ENCODE measurements around the gene RNU6-1. TPM values are rescaled to one million over a fixed set of nuclear protein-coding genes. Genes with fewer than 3 reads are reported as not detected.

RNU6-1 gene
- total RNA-seq, 1 experiment from 2014 or later: not detected

- intact Hi-C loops (cut with micrococcal nuclease): no loop called here
- ChIA-PET CTCF (no interaction called here), RAD21 (ENCODE audit: low non-redundant PET in 1 of 2, low total read pairs in 2 of 2, uncharacterized antibody in 2 of 2, unreplicated experiment in 2 of 2) (no interaction called here), POLR2A (no interaction called here)
- H3K4me1 ChIP-seq (ENCODE audit: control insufficient read depth in 1 of 2, insufficient read depth in 2 of 2, low read length in 2 of 2): no peaks in the 10 kb centered on the region
- ATAC-seq (no peak), DNase-seq (ENCODE audit: low read depth, low spot score) (no peak)
- H2AFZ ChIP-seq (ENCODE audit: low read depth, low read length, poor library complexity, severe bottlenecking): no peak overlapping the region
- H3K9me2 ChIP-seq (ENCODE audit: insufficient read depth): no peaks in the 10 kb centered on the region
- H3K27me3 ChIP-seq (ENCODE audit: insufficient read depth, low read length): no peaks in the 10 kb centered on the region
- no peak overlapping the region for H3K4me3 ChIP-seq (replicated peaks in 1 of 2; ENCODE audit: low read depth in 1 of 2, low read length in 2 of 2)
- H3K36me3 ChIP-seq (ENCODE audit: control insufficient read depth in 1 of 2, insufficient read depth in 2 of 2, low read length in 2 of 2): no peaks in the 10 kb centered on the region
- no peaks in the 10 kb centered on the region for H3K9me3 ChIP-seq (ENCODE audit: control insufficient read depth in 1 of 2, insufficient read depth in 1 of 2, low read depth in 1 of 2, low read length in 2 of 2)
- no peak overlapping the region for H3K4me2 ChIP-seq (ENCODE audit: low read length)
- no peak for TF ChIP-seq ATF3 (IDR thresholded peaks at IDR 0.05)
- no peak for TF ChIP-seq POLR2AphosphoS5 (IDR thresholded peaks at IDR 0.05; ENCODE audit: low read depth, low read length)
- no peak for TF ChIP-seq ZBTB33 (IDR thresholded peaks at IDR 0.05; ENCODE audit: extremely low read depth, insufficient replicate concordance, low read length)
- no peak for TF ChIP-seq SP1 (IDR thresholded peaks at IDR 0.05; ENCODE audit: low read depth)
- TF ChIP-seq TCF7L2 (IDR thresholded peaks at IDR 0.05; ENCODE audit: borderline replicate concordance, extremely low read depth, insufficient read depth, insufficient read length): no peak
- no peak for TF ChIP-seq REST (IDR thresholded peaks at IDR 0.05; ENCODE audit: low read depth)
- TF ChIP-seq JUND (IDR thresholded peaks at IDR 0.05): no peak
- no peak for TF ChIP-seq ZFX (IDR thresholded peaks at IDR 0.05)
- no peak for TF ChIP-seq YY1 (IDR thresholded peaks at IDR 0.05; ENCODE audit: extremely low read depth, insufficient replicate concordance, low read depth, low read length)
- no peak for TF ChIP-seq SRF (IDR thresholded peaks at IDR 0.05; ENCODE audit: low read depth)
- no peak for TF ChIP-seq MAX (IDR thresholded peaks at IDR 0.05)
- no peak for TF ChIP-seq EGR1 (IDR thresholded peaks at IDR 0.05; ENCODE audit: low read depth)
- TF ChIP-seq RAD21 (IDR thresholded peaks at IDR 0.05; ENCODE audit: low read depth): no peak
- no peak for TF ChIP-seq CEBPB (IDR thresholded peaks at IDR 0.05; ENCODE audit: low read depth)
- TF ChIP-seq ZNF274 (IDR thresholded peaks at IDR 0.05; ENCODE audit: low read depth, low read length): no peak
- no peak for TF ChIP-seq POLR2A (IDR thresholded peaks at IDR 0.05; ENCODE audit: borderline replicate concordance, extremely low read depth, insufficient read depth, insufficient read length)
- TF ChIP-seq FOSL1 (IDR thresholded peaks at IDR 0.05; ENCODE audit: low read depth): no peak
- TF ChIP-seq CTCF (IDR thresholded peaks at IDR 0.05 in 2 of 3, conservative IDR thresholded peaks at IDR 0.05 in 1 of 3; ENCODE audit: borderline replicate concordance in 1 of 3, insufficient read depth in 1 of 3, low read depth in 2 of 3, low read length in 2 of 3): no peak
- TF ChIP-seq ELF1 (IDR thresholded peaks at IDR 0.05; ENCODE audit: borderline replicate concordance, low read depth): no peak
- H3K79me2 ChIP-seq (ENCODE audit: insufficient read depth, low read length): no peaks in the 10 kb centered on the region
- no peak overlapping the region for H3K9ac ChIP-seq (ENCODE audit: low read length)
- H3K27ac ChIP-seq (ENCODE audit: low read depth, low read length): no peak overlapping the region
- BruUV-seq (replicated peaks): no TSS peak
- no peaks in the 10 kb centered on the region for H4K20me1 ChIP-seq (ENCODE audit: insufficient read depth)
Measured at GRCh38 chr15:67805666-67806516, 34.0 kb downstream of the RNU6-1 start.

Data from HCT116 (cell line).